Common myeloid progenitor, CD34-positive (primary cell): ENCODE data around the gene SWAP70.

Experiments
- CTCF ChIA-PET: fragments of 350-600 bp; sonication (Branson Sonifier 250); formaldehyde crosslinking; loops from one replicate; lab custom pipeline; 2021; ENCODE audit warnings: antibody characterized with exemption; lab: Charles Lee
- POLR2A ChIA-PET: fragments of 350-600 bp; sonication (Branson Sonifier 250); formaldehyde crosslinking; loops from one replicate; lab custom pipeline; 2021; ENCODE audit warnings: antibody characterized with exemption; lab: Charles Lee
- DNase-seq, 3 donors: peaks; one replicate each; pipeline versions ENCODE4 v3.0.0 to v3.0.0-alpha.2; 2013
- H3K27ac ChIP-seq, 2 experiments: 1 replicate in 1 of 2; 2 replicates in 1 of 2; pipeline ENCODE4 v1.7.0; 2013; ENCODE audit warnings: inconsistent platforms in 2 of 2, low read length in 2 of 2, mild to moderate bottlenecking in 2 of 2, low read depth in 1 of 2, moderate library complexity in 1 of 2; ENCODE audit not compliant: severe bottlenecking in 2 of 2, insufficient read depth in 1 of 2, poor library complexity in 1 of 2
- H3K27me3 ChIP-seq, 5 experiments: replicated peaks in 2 of 5; 1 replicate in 3 of 5; 2 replicates in 2 of 5; pipeline versions ENCODE4 v1.6.1 to v1.7.0; 2013; ENCODE audit warnings: low read length in 4 of 5, mild to moderate bottlenecking in 2 of 5, moderate library complexity in 2 of 5, inconsistent platforms in 1 of 5; ENCODE audit not compliant: insufficient read depth in 5 of 5, control insufficient read depth in 4 of 5
- H3K36me3 ChIP-seq, 4 experiments: 1 replicate in 2 of 4; 2 replicates in 2 of 4; pipeline versions ENCODE4 v1.6.1 to v1.7.0; 2013; ENCODE audit warnings: low read length in 3 of 4, control low read depth in 1 of 4, mild to moderate bottlenecking in 1 of 4; ENCODE audit not compliant: control insufficient read depth in 4 of 4, insufficient read depth in 4 of 4
- H3K4me1 ChIP-seq, 4 experiments: 1 replicate in 3 of 4; 2 replicates in 1 of 4; pipeline versions ENCODE4 v1.6.1 to v1.7.1; 2013; ENCODE audit warnings: low read length in 3 of 4, mild to moderate bottlenecking in 3 of 4, control low read depth in 1 of 4, inconsistent platforms in 1 of 4, moderate library complexity in 1 of 4; ENCODE audit not compliant: control insufficient read depth in 4 of 4, insufficient read depth in 4 of 4; ENCODE audit errors: control extremely low read depth in 1 of 4
- H3K4me3 ChIP-seq, 7 experiments: 1 replicate in 4 of 7; 2 replicates in 3 of 7; pipeline versions ENCODE4 v1.5.1 to v1.7.0; 2013; ENCODE audit warnings: mild to moderate bottlenecking in 7 of 7, low read length in 6 of 7, moderate library complexity in 6 of 7, inconsistent platforms in 2 of 7, low read depth in 2 of 7, control low read depth in 1 of 7; ENCODE audit not compliant: insufficient read depth in 4 of 7, control insufficient read depth in 1 of 7; ENCODE audit errors: extremely low read depth in 1 of 7
- H3K9me3 ChIP-seq, 5 experiments: 1 replicate in 4 of 5; 2 replicates in 1 of 5; pipeline versions ENCODE4 v1.6.1 to v1.7.1; 2013; ENCODE audit warnings: low read length in 4 of 5, mild to moderate bottlenecking in 2 of 5, inconsistent platforms in 1 of 5, low read depth in 1 of 5, moderate library complexity in 1 of 5; ENCODE audit not compliant: control insufficient read depth in 4 of 5, insufficient read depth in 2 of 5; ENCODE audit errors: control extremely low read depth in 1 of 5
- WGBS: methylation state at CpG from one replicate; pipeline ENCODE4 v1.1.5; 2013; ENCODE audit not compliant: insufficient coverage; 5-methylcytosine and 5-hydroxymethylcytosine counted together

The SWAP70 gene

GRCh38 chr11:9660886-9661285 lies 3.0 kb upstream of the SWAP70 start:
- no peaks in the 10 kb centered on the region for H3K36me3 ChIP-seq
- WGBS = 100% methylated on average over 1 of the region's 3 CpGs
- peaks cover 3 to 25% (median 15%) of the 10 kb centered on the region in 4 experiments for H3K4me1 ChIP-seq
- no peak overlapping the region for H3K27ac ChIP-seq
- ChIA-PET CTCF (interaction anchor here (1.3 kb wide), 1 partner anchor 9 kb away, joined by 3 read pairs; no protein-coding TSS in a partner anchor), POLR2A (no interaction called here)
- no peaks in the 10 kb centered on the region for H3K27me3 ChIP-seq
- no peak for DNase-seq
- H3K9me3 ChIP-seq = peaks cover 0 to 8% (median 3%) of the 10 kb centered on the region in 5 experiments
- no peak overlapping the region for H3K4me3 ChIP-seq

GRCh38 chr11:9662273-9662672 lies 1.6 kb upstream of the SWAP70 start:
- Histone ChIP-seq H3K4me1 (peaks cover 3 to 25% (median 18%) of the 10 kb centered on the region in 4 experiments), H3K36me3 (peaks cover 0 to 3% (median 3%) of the 10 kb centered on the region in 4 experiments), H3K9me3 (peaks cover 0 to 3% (median 1%) of the 10 kb centered on the region in 5 experiments), H3K4me3 (peak overlapping the region in 4 of 7 experiments; percentile 19 to 48 (median 28)), H3K27me3 (no peaks in the 10 kb centered on the region), H3K27ac (no peak overlapping the region)
- 0% methylated on average over 1 of the region's 3 CpGs for WGBS
- ChIA-PET POLR2A (no interaction called here), CTCF (no interaction called here)
- DNase-seq = peak; percentile 80 to 93 (median 91)

- ChIA-PET POLR2A (interaction anchor here (0.7 to 0.8 kb wide), 2 partner anchors 26 to 91 kb away, joined by 3 read pairs; partner anchors contain the start of gene WEE1), CTCF (interaction anchor here (0.9 to 1.5 kb wide), 6 partner anchors 18 to 93 kb away, joined by 3 to 4 read pairs (median 4); no protein-coding TSS in a partner anchor)
- WGBS = 1% methylated on average over 32 of the region's 43 CpGs
- H3K36me3 ChIP-seq = peaks cover 0 to 4% (median 3%) of the 10 kb centered on the region in 4 experiments
- peak overlapping the region; percentile 64 to 76 for H3K27ac ChIP-seq
- no peaks in the 10 kb centered on the region for H3K27me3 ChIP-seq
- peaks cover 0 to 3% (median 1%) of the 10 kb centered on the region in 5 experiments for H3K9me3 ChIP-seq
- H3K4me1 ChIP-seq = peaks cover 3 to 25% (median 19%) of the 10 kb centered on the region in 4 experiments
- DNase-seq = peak in 2 of 3 donors; percentile 66 to 69
- peak overlapping the region; percentile 74 to 97 (median 86) for H3K4me3 ChIP-seq
Measured at GRCh38 chr11:9664276-9665171, 647 bp downstream of the SWAP70 start.

- ChIA-PET POLR2A (no interaction called here), CTCF (interaction anchor here (0.6 to 1.9 kb wide), 2 partner anchors 26 to 53 kb away, joined by 3 to 4 read pairs; no protein-coding TSS in a partner anchor)
- DNase-seq = no peak
- Histone ChIP-seq H3K27ac (no peak overlapping the region), H3K4me3 (peak overlapping the region in 3 of 7 experiments; percentile 80 to 95 (median 86)), H3K9me3 (peaks cover 0 to 3% (median 1%) of the 10 kb centered on the region in 5 experiments), H3K27me3 (no peaks in the 10 kb centered on the region), H3K36me3 (peaks cover 0 to 4% (median 3%) of the 10 kb centered on the region in 4 experiments), H3K4me1 (peaks cover 3 to 25% (median 19%) of the 10 kb centered on the region in 4 experiments)
- WGBS = no CpG with 5 or more reads among the region's 2 CpGs
Measured at GRCh38 chr11:9665749-9666148, 1.9 kb downstream of the SWAP70 start.

GRCh38 chr11:9669954-9670353 lies 6.1 kb downstream of the SWAP70 start:
- POLR2A ChIA-PET = no interaction called here
- Histone ChIP-seq H3K36me3 (peaks cover 0 to 14% (median 7%) of the 10 kb centered on the region in 4 experiments), H3K9me3 (peaks cover 0 to 3% (median 1%) of the 10 kb centered on the region in 5 experiments), H3K27me3 (no peaks in the 10 kb centered on the region), H3K4me3 (no peak overlapping the region), H3K4me1 (peaks cover 0 to 9% (median 4%) of the 10 kb centered on the region in 4 experiments), H3K27ac (no peak overlapping the region)
- DNase-seq = no peak
- CTCF ChIA-PET = interaction anchor here (0.7 to 1.6 kb wide), 6 partner anchors 11 to 78 kb away, joined by 3 to 4 read pairs (median 4); no protein-coding TSS in a partner anchor
- WGBS = 97% methylated on average over 6 of the region's 6 CpGs

GRCh38 chr11:9672288-9672916 lies 8.5 kb downstream of the SWAP70 start:
- DNase-seq = peak in 1 of 3 donors; percentile 40
- Histone ChIP-seq H3K9me3 (no peaks in the 10 kb centered on the region), H3K4me3 (no peak overlapping the region), H3K27me3 (no peaks in the 10 kb centered on the region), H3K27ac (no peak overlapping the region), H3K36me3 (peaks cover 0 to 12% (median 3%) of the 10 kb centered on the region in 4 experiments), H3K4me1 (peaks cover 0 to 8% (median 5%) of the 10 kb centered on the region in 4 experiments)
- POLR2A ChIA-PET = interaction anchor here (0.6 kb wide), 1 partner anchor 325 kb away, joined by 3 read pairs; no protein-coding TSS in a partner anchor
- CTCF ChIA-PET = interaction anchor here (0.6 to 1.7 kb wide), 4 partner anchors 36 to 274 kb away, joined by 3 to 4 read pairs (median 3); no protein-coding TSS in a partner anchor
- no CpG with 5 or more reads among the region's 3 CpGs for WGBS
